Amygdala (tissue), 56 donors: ENCODE measurements around the gene SLC30A4.
"Not testable (repeated sequence)": the region's sequence is repeated elsewhere in the genome, so short reads cannot be mapped to it uniquely, and the experiment has no call there.

Experiments used
- DNase-seq, 56 donors: peaks; one replicate each; lab custom pipeline; 2025; lab: John Stamatoyannopoulos, UW

The SLC30A4 gene

DNA sequence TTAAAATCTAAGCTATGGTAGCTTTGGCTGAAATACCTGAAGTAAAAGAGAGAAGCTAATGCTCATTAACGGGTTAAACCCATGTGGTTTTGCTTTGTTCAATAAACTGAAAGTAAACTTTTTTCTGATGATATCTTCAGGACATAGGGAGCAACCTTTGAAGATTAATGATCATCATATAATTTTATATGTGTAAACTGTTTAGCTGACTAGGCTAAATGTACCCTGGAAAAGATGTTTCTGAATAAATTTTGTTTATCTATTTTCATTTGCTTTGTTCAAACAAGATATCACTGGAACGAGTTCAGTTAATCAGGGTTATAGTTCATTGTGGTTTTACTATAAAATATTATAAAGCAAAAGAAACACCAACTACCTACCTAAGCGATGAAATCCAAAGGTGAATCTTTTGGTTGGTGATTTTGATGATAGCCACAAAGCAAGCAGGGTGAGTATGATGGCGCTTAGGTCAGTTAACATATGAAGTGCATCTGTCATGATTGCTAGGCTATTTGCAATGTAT is 11.7 kb downstream of the SLC30A4 start:
- DNase-seq = no peak

- DNase-seq = not testable (repeated sequence)
Measured at GRCh38 chr15:45507143-45507542, 15.4 kb downstream of the SLC30A4 start.

- DNase-seq = no peak
Measured at GRCh38 chr15:45499426-45499825, 23.1 kb downstream of the SLC30A4 start.

DNA sequence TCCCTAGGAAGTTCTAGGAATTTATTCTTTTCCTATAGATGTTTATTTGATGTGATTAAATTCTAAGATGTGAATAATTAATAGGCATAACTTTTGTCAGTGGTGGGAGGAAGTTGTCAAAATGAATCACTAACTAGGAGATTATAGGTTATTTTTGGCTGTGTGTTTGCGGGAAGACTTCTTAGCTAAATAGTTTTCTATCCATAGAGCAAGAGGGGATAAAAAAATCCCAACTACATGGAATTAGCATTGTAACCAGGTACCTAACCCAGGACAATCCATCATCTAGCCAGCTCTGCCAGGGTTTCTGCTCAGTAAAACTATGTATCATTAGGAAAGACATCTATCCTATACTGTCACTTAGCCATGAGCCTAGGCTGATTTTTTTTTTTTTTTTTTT is 23.9 kb downstream of the SLC30A4 start:
- no peak for DNase-seq

DNA sequence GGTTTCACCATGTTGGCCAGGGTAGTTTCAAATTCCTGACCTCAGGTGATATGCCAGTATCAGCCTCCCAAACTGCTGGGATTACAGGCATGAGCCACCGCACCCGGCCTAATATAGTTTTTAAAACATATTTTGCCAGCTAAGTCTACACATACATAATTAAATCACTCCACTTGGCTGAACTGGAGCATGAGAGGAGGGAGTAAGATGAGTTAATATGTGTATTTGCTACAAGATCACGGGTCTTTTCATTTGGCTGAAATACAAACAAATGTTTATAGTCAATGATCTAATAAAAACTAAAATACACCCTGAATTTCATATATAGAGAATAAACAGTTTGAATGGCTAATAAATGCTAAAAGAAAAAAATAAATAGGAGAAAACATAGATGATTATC is 25.3 kb downstream of the SLC30A4 start:
- DNase-seq = no peak

DNA sequence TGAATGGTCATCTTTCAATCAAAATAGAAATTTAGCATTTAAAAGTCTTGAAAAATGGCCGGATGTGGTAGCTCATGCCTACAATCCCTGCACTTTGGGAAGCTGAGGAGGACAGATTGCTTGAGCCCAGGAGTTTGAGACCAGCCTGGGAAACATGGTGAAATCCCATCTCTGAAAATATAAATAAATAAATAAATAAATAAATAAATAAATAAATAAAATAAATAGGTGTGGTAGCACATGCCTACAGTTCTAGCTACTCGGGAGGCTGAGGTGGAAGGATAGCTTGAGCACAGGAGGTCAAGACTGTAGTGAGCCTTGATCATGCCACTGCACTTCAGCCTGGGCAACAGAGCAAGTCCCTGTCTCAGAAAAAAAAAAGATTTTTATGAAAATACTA is 25.9 kb downstream of the SLC30A4 start:
- no peak for DNase-seq

DNA sequence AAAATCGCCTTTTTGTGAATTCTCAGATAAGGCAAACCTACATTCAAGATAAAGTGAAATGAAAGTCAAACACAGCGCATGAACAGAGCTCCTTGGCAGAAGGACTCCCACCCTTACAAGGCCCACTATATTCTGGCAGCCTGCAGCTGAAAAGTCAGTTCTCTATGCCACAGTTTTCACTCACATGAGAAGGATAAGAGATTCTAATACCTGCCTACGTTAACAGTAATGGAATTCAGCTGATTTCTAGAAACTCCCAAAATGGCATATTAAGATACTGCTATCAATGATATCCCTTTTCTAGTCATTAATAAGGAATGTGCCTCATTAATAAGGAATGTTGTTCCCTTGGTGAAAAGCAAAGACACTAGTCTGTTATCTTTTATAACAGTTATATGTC is 27.0 kb downstream of the SLC30A4 start:
- no peak for DNase-seq

- no peak for DNase-seq
Measured at GRCh38 chr15:45489690-45490238, 32.8 kb downstream of the SLC30A4 start.

- DNase-seq = no peak
Measured at GRCh38 chr15:45486317-45486716, 36.2 kb downstream of the SLC30A4 start.

- no peak for DNase-seq
Measured at GRCh38 chr15:45481135-45481534, 41.4 kb downstream of the SLC30A4 start.

GRCh38 chr15:45476410-45476809 is 46.1 kb downstream of the SLC30A4 start:
- DNase-seq = no peak

DNA sequence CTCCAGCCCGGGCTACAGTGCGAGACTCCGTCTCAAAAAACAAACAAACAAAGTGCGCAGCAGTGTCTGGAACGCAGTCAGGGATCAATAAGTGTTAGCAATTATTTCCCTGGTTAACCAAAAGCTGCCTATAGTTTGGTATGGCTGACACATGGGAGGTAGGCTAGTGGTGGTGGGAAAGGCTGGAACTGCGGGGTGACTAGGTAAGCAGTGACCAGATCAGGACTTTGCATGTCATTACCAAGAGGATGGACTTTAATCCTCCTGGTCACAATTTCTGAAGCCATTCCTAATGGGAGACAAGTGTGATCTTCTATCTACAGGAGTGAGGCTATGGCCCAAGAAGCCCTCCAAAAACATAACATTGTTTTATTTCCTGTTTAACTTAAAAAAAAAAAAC is 47.8 kb downstream of the SLC30A4 start:
- DNase-seq = no peak

DNA sequence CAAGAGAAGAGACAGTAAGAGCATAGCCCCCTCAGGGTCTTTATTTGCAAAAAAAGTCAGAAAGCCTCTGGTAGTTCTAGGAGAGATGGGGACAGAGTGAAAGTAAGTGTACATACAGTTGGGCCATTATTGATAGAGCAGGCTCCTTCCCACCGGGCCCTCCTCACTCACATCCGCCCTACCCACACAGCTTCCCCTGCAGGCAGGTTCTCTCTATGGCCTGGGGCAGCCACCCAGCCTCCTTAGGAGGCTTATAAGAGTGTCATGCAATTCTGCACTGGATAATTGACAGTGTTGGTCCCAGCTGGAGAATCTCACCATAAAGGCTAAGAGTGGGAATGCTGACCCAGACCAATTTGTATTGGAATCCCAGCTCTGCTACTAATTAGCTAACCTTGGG is 49.5 kb downstream of the SLC30A4 start:
- no peak for DNase-seq

- DNase-seq = no peak
Measured at GRCh38 chr15:45471151-45471550, 51.4 kb downstream of the SLC30A4 start.

DNA sequence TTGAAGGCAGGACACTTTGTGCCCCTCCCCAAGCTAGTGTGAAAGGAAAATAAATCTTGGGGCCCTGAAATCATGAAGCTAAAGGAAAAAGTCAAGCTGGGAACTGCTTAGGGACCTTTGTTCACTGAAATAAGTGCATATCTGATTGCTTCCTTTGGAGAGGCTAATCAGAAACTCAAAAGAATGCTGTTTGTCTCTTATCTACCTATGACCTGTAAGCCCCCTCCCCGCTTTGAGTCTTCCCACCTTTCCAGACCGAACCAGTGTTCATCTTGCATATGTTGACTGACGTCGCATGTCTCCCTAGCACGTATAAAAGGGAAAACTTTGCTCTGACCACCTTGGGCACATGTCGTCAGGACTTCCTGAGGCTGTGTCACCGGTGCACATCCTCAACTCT is 53.1 kb downstream of the SLC30A4 start:
- no peak for DNase-seq

- DNase-seq = no peak
Measured at GRCh38 chr15:45469027-45469426, 53.5 kb downstream of the SLC30A4 start.

GRCh38 chr15:45468294-45468693 is 54.3 kb downstream of the SLC30A4 start:
- DNase-seq = peak in 4 of 56 donors; percentile 6 to 23 (median 14)

- DNase-seq = peak in 42 of 56 donors; percentile 6 to 86 (median 38)
Measured at GRCh38 chr15:45458746-45459403, 63.7 kb downstream of the SLC30A4 start.

DNA sequence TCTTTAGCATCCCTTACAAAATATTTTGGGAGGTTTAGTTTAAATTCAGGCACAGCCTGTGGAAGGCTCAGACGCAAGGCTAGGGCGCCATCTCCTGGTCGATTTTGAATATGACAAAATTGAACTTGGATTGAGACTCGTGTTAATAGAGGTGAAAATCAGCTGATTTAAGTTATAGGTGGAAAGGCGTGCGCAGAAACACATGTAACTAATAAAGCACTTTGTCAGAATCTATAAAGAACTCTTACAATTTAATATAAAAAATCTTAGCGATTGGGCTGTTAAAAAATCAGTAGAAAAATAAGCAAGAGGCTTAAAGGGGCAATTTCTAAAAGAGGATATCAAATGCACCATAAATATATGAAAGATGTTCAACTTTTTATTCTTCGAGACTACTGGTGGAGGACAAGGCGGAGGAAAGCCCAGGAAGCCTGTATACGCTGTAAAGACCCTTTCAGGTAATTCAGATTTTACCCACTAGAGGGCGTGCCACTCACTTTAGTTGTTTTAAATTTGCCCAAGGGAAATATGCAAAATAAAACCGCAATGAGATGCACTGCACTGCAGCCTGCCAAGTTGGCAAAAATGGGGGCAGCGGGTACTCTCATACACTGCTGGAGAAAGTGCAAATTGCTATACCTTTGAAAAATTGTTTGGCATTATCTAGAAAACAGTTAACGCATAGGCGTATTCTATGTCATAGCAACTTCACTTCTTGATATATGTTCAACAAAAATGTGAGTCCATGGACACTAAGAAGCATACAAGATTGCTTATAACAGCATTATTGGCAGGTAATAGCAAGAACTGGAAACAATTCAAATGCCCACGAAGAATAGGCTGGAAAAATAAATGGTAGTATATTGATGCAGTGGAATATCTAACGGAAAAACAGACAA is 64.7 kb downstream of the SLC30A4 start:
- peak in 45 of 56 donors; percentile 7 to 88 (median 43) for DNase-seq

- DNase-seq = no peak
Measured at GRCh38 chr15:45457220-45457619, 65.3 kb downstream of the SLC30A4 start.
